C4-2B (cell line): Measurements from ENCODE around the gene SUV39H1.

Source experiments
- H3K27ac ChIP-seq: fragments of 450-650 bp; 2 replicates; pipeline ENCODE4 v1.5.1; 2017
- CTCF ChIP-seq: fragments of 450-650 bp; conservative IDR thresholded peaks from 2 replicates; pipeline ENCODE4 v1.5.1; 2017; ENCODE audit warnings: mild to moderate bottlenecking
- ZFX ChIP-seq: fragments of 450-650 bp; IDR thresholded peaks from 2 replicates; pipeline ENCODE4 v1.6.1; 2017

SUV39H1 gene

GRCh38 chrX:48695534-48695896 lies 1.0 kb upstream of the SUV39H1 start:
- no peak for TF ChIP-seq ZFX
- TF ChIP-seq CTCF: no peak
- H3K27ac ChIP-seq: peak overlapping the region; percentile 89

GRCh38 chrX:48695925-48696300 lies 621 bp upstream of the SUV39H1 start:
- TF ChIP-seq ZFX (no peak), CTCF (no peak)
- peak overlapping the region; percentile 89 for H3K27ac ChIP-seq

- TF ChIP-seq CTCF (no peak), ZFX (peak; percentile 25; the same call in 1 of the 2 replicates)
- H3K27ac ChIP-seq: peak overlapping the region; percentile 89
Measured at GRCh38 chrX:48696909-48697727, 584 bp downstream of the SUV39H1 start.

GRCh38 chrX:48698306-48698705 lies 1.8 kb downstream of the SUV39H1 start:
- TF ChIP-seq ZFX (no peak), CTCF (no peak)
- no peak overlapping the region for H3K27ac ChIP-seq

GRCh38 chrX:48700246-48700645 lies 3.7 kb downstream of the SUV39H1 start:
- no peak for TF ChIP-seq ZFX
- TF ChIP-seq CTCF: no peak

GRCh38 chrX:48700951-48701653 lies 4.6 kb downstream of the SUV39H1 start:
- no peak overlapping the region for H3K27ac ChIP-seq
- no peak for TF ChIP-seq CTCF
- no peak for TF ChIP-seq ZFX

More at GRCh38 chrX:48700246-48700645, 3.7 kb downstream of the SUV39H1 start:
- H3K27ac ChIP-seq: no peak overlapping the region

GRCh38 chrX:48702032-48702431 lies 5.5 kb downstream of the SUV39H1 start:
- TF ChIP-seq ZFX (no peak), CTCF (no peak)
- no peak overlapping the region for H3K27ac ChIP-seq
